IPS-18a (cell line): ENCODE data around the gene AIG1.

Experiments used
- H3K27ac ChIP-seq: one replicate; pipeline ENCODE4 v1.5.1; 2013; ENCODE audit warnings: low read length
- H3K27me3 ChIP-seq: one replicate; pipeline ENCODE4 v1.6.1; 2013; ENCODE audit warnings: mild to moderate bottlenecking, low read length; ENCODE audit not compliant: control insufficient read depth, insufficient read depth
- H3K36me3 ChIP-seq: one replicate; pipeline ENCODE4 v1.6.1; 2013; ENCODE audit warnings: low read depth, low read length; ENCODE audit not compliant: control insufficient read depth
- H3K4me1 ChIP-seq: one replicate; pipeline ENCODE4 v1.6.1; 2013; ENCODE audit warnings: low read depth, low read length; ENCODE audit not compliant: control insufficient read depth
- H3K4me3 ChIP-seq: one replicate; pipeline ENCODE4 v1.5.1; 2013; ENCODE audit warnings: low read length
- H3K9ac ChIP-seq: one replicate; pipeline ENCODE4 v1.6.1; 2013; ENCODE audit warnings: mild to moderate bottlenecking, low read length, moderate library complexity
- H3K9me3 ChIP-seq: one replicate; pipeline ENCODE4 v1.6.1; 2013; ENCODE audit warnings: low read depth, low read length; ENCODE audit not compliant: control insufficient read depth

Gene AIG1

DNA sequence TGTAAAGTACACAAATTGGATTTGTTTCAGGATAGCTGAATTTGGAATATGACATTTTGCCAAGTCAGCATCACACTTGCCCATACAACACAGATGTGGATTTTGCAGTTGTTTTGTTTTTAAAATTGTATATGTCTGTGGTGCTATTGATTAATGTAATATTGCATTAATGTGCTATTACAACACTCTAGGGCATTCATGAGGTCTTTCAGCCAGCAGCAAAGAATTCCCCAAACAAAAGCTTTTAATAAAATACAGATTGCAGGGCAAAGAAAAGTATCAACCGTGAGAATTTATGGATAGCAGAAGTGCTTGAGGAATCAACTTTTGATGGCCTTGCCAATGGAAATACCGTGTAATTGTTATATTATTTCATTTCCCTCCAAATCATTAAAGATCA lies 144.9 kb downstream of the AIG1 start:
- H3K4me3 ChIP-seq, result no peak overlapping the region
- no peak overlapping the region for H3K27ac ChIP-seq
- H3K27me3 ChIP-seq, result no peaks in the 10 kb centered on the region
- H3K36me3 ChIP-seq, result no peaks in the 10 kb centered on the region
- H3K9ac ChIP-seq, result no peak overlapping the region
- no peaks in the 10 kb centered on the region for H3K4me1 ChIP-seq
- H3K9me3 ChIP-seq, result no peaks in the 10 kb centered on the region

DNA sequence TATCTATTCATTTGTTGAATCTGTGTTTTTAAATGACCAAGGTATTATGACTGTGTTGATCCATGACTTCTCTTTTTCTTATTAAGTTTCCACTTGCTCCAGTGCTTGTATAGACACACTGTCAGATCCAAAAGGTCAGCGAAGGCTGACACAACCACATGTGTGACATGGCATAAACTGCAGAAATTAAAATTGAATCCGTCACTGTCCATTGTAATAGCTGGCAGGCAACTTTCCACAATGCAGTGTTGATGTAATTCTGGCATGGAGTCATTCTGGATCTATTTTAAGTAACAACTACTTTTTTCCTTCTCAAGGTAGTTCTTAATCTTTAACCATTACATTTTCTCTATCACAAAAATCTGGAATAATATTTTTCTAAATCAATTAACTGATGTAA lies 145.3 kb downstream of the AIG1 start:
- no peak overlapping the region for H3K27ac ChIP-seq
- no peak overlapping the region for H3K9ac ChIP-seq
- H3K36me3 ChIP-seq, result no peaks in the 10 kb centered on the region
- no peak overlapping the region for H3K4me3 ChIP-seq
- no peaks in the 10 kb centered on the region for H3K9me3 ChIP-seq
- H3K27me3 ChIP-seq, result no peaks in the 10 kb centered on the region
- H3K4me1 ChIP-seq, result no peaks in the 10 kb centered on the region

DNA sequence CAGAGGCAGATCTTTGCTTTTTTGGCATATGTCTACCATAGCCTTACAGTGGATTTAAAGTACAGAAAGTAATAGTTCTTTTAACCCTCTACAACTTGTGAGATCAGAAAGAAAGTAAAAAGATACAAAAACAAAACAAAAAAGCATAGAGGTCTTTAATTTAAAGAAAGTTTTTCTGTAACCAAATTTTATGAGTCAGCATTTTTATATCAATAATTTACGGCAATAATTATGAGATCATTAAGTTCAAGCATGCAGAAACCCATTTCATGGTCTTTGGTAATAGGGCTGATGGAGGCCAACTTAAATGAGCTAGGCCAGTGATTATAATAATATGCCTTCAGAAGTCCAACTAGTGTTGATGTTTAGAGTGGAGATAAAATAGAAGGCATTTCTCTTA lies 145.9 kb downstream of the AIG1 start:
- no peaks in the 10 kb centered on the region for H3K27me3 ChIP-seq
- no peak overlapping the region for H3K4me3 ChIP-seq
- no peaks in the 10 kb centered on the region for H3K4me1 ChIP-seq
- no peak overlapping the region for H3K9ac ChIP-seq
- no peaks in the 10 kb centered on the region for H3K9me3 ChIP-seq
- H3K27ac ChIP-seq, result no peak overlapping the region
- H3K36me3 ChIP-seq, result no peaks in the 10 kb centered on the region

DNA sequence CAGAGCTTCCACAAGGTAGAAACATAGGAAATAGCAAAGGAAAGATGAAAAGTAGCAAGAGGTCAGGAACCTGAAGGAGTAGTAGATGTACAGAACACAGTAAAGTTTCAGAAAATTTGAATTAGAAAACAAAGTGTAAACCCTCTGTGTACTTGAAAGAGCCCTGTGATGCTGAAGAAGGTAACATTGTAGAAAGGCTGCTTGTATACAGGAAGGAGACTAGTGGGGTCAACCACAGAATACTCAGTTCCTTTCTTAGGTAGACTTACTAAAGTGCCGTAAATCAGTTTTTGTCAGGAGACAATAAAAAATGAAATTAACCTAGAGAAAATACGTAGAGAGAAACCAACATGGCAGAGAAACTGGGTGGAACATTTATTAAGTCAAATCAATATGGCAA lies 149.7 kb downstream of the AIG1 start:
- H3K27me3 ChIP-seq, result no peaks in the 10 kb centered on the region
- no peak overlapping the region for H3K27ac ChIP-seq
- H3K9ac ChIP-seq, result no peak overlapping the region
- no peaks in the 10 kb centered on the region for H3K36me3 ChIP-seq
- H3K4me1 ChIP-seq, result no peaks in the 10 kb centered on the region
- H3K9me3 ChIP-seq, result no peaks in the 10 kb centered on the region
- no peak overlapping the region for H3K4me3 ChIP-seq

DNA sequence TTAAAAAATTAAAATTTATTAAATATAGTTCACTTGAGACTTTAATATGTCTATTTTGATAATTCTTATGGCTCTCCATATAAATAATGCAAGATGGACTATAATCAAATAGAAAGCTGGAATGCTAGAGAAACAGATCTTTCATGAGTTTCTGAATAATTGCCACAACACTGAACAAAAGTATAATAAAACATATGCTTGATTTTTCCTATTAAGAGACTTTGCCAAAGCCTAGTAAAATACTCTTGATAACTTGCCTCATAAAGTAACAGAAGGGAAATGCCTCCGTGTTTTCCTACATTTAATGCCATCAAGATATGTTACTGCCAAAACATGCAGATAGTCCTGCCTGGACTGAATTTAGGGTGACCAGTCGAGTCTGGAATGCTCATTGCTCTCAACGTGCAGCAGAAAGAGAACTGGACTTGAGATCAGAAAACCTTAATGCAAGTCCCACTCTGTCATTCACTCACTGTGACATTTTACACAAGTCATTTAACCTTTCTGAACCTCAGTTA lies 153.2 kb downstream of the AIG1 start:
- H3K4me1 ChIP-seq, result no peaks in the 10 kb centered on the region
- no peak overlapping the region for H3K4me3 ChIP-seq
- H3K27me3 ChIP-seq, result no peaks in the 10 kb centered on the region
- H3K9ac ChIP-seq, result no peak overlapping the region
- H3K36me3 ChIP-seq, result no peaks in the 10 kb centered on the region
- no peak overlapping the region for H3K27ac ChIP-seq
- H3K9me3 ChIP-seq, result no peaks in the 10 kb centered on the region

DNA sequence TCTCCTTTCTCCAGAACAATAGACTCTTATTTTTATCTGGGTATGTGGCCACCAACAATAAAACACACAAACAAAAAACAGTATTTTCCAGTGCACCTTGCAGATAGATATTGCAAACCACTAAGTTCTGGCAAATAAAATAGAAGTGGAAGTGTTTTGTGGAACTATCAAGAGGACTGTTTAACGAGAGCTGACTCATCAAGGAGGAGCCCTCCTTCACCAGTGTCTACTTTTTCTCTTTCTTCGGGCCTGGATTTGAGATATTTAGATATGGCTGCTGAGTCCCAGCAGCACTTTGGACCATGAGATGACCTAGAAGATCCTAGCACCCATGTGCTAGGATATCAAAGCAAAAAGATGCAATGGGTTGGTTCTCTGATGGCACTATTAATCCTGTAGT lies 154.7 kb downstream of the AIG1 start:
- Histone ChIP-seq H3K36me3 (no peaks in the 10 kb centered on the region), H3K9me3 (no peaks in the 10 kb centered on the region), H3K4me1 (no peaks in the 10 kb centered on the region), H3K27ac (no peak overlapping the region), H3K27me3 (no peaks in the 10 kb centered on the region), H3K4me3 (no peak overlapping the region), H3K9ac (no peak overlapping the region)

DNA sequence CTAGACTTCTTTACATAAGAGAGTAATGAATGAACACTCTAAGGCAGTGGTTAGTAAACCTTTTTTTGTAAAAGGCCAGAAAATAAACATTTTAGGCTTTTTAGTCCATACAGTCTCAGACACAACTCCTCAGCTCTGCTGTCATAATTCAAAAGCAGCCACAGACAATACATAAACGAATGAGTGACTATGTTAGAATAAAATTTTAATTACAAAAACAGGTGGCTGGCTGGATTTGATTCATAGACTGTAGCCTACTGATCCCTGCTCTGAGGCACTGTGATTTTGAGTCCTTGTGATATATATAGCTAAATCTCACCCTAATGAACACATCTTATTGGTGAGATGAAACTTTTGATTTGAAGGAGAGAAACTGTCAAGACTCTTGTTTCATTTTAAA lies 155.1 kb downstream of the AIG1 start:
- Histone ChIP-seq H3K4me1 (peaks cover 4% of the 10 kb centered on the region), H3K9ac (no peak overlapping the region), H3K4me3 (no peak overlapping the region), H3K36me3 (no peaks in the 10 kb centered on the region), H3K27ac (no peak overlapping the region), H3K27me3 (no peaks in the 10 kb centered on the region), H3K9me3 (no peaks in the 10 kb centered on the region)

DNA sequence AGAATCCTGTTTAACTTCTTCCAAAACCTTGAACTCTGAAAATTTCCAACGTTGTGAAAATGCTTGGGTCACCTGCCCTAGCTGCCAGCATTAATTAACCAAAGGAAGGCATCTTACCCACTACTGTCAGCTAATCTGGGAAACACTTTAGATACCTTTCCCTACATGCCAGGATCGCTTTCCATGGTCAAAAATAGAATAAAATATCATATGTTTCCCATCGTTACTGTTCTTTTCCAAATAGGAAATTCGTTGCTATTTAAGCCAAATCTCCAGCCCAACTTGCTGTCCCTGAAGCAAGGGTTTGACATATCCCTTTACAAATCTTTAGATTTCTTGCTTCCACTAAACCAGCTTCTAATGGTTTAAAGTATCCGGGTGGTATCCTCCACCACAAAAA lies 157.5 kb downstream of the AIG1 start:
- H3K9ac ChIP-seq, result no peak overlapping the region
- H3K27ac ChIP-seq, result no peak overlapping the region
- H3K27me3 ChIP-seq, result no peaks in the 10 kb centered on the region
- no peak overlapping the region for H3K4me3 ChIP-seq
- no peaks in the 10 kb centered on the region for H3K36me3 ChIP-seq
- no peaks in the 10 kb centered on the region for H3K9me3 ChIP-seq
- H3K4me1 ChIP-seq, result peaks cover 10% of the 10 kb centered on the region

DNA sequence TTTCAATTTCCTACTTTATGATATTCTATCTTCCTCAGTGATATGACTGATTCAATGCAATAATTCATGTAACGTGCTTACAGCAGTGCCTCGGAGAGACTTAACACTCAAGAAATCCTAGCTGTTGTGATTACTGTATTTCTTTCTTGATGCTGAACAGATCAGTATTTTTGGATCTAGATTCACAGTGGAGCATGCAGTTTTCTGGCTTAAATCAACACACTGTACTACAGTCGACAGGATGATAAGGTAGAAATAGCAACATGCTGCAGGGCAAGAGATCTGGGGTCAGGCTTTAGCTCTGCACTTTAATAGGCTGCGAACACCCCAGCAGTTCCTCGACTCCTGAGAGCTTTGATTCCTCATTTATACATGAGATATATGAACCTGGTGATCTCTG lies 161.0 kb downstream of the AIG1 start:
- Histone ChIP-seq H3K27ac (no peak overlapping the region), H3K9me3 (no peaks in the 10 kb centered on the region), H3K4me3 (no peak overlapping the region), H3K4me1 (peaks cover 10% of the 10 kb centered on the region), H3K9ac (no peak overlapping the region), H3K27me3 (no peaks in the 10 kb centered on the region), H3K36me3 (no peaks in the 10 kb centered on the region)

DNA sequence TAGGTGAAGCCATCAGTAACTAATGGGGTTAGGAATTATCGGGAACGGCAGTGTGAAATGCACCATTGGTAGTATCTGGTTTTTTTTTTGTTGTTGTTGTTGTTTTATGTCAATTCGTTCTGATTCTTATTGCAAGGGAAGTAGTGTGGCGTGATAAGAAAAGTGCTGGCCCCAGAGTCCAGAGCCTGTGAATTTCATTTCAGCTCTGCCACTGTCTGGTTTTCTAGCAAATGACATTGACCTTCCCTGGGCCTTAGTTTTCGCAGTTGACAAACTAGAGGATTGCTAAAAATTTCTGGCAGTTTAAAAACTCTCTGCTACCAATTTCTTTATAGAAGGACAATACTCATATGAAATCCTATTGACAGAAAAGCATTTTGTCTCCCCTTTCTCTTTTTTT lies 161.6 kb downstream of the AIG1 start:
- H3K9ac ChIP-seq, result no peak overlapping the region
- H3K4me3 ChIP-seq, result no peak overlapping the region

DNA sequence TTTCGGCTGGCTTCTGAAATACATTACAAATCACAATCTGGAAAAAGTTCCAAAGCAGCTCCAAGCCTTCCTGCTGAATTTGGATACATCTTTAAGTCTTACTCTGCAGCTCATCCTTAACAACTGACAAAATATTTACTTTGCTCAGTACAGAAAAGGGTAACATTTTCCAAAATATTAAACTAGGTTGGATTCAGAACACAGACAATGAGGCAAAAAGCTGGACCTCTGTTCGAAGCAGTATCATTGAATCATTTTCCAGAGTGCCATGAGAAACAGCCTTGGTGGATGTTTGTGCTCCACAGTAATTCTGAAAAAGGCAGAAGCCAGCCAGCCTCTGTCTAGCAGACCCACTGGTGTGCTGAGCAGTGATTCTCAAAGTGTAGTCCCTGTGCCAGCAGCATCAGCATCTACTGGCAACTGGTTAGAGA lies 162.1 kb downstream of the AIG1 start:
- H3K4me1 ChIP-seq, result peaks cover 10% of the 10 kb centered on the region
- no peak overlapping the region for H3K9ac ChIP-seq
- H3K4me3 ChIP-seq, result no peak overlapping the region
- no peaks in the 10 kb centered on the region for H3K9me3 ChIP-seq
- H3K36me3 ChIP-seq, result no peaks in the 10 kb centered on the region
- no peaks in the 10 kb centered on the region for H3K27me3 ChIP-seq
- H3K27ac ChIP-seq, result no peak overlapping the region

More for the DNA sequence above, 161.6 kb downstream of the AIG1 start:
- no peak overlapping the region for H3K27ac ChIP-seq
- no peaks in the 10 kb centered on the region for H3K27me3 ChIP-seq
- H3K36me3 ChIP-seq, result no peaks in the 10 kb centered on the region
- H3K4me1 ChIP-seq, result peaks cover 10% of the 10 kb centered on the region
- no peaks in the 10 kb centered on the region for H3K9me3 ChIP-seq

DNA sequence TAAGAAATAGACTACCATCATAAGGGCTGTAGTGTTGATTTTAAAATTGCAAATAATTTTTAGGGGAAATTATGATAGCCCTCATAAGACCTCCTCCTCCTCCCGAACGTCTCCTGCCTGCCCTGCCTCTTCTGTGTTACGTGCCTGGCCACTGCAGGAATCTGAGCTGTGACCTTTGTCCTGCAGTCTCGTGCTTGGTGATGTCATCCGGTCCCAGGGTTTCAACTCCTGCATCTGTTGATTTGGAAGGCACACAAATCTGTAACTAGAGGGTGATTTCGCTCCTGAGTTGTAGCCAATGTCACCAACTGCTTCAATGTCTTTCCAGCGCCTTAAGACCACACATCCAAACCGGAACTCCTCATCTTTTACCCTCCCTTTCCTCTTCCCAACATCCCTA lies 163.2 kb downstream of the AIG1 start:
- H3K27me3 ChIP-seq, result no peaks in the 10 kb centered on the region
- no peak overlapping the region for H3K9ac ChIP-seq
- peaks cover 10% of the 10 kb centered on the region for H3K4me1 ChIP-seq
- H3K4me3 ChIP-seq, result no peak overlapping the region
- no peaks in the 10 kb centered on the region for H3K9me3 ChIP-seq
- no peaks in the 10 kb centered on the region for H3K36me3 ChIP-seq
- no peak overlapping the region for H3K27ac ChIP-seq
